Stimulated activated memory B cell treated with anti-CD40 and anti-IgM and Interleukin-4, amounts not matched to agents 10 μg/mL and 1 μg/mL and 100 μg/mL, for 72 hours (primary cell): ENCODE measurements around the gene TAP1.

Source experiments
- ATAC-seq: fragments of 150-1000 bp; cut with Tn5 transposase; 2 replicates; pipeline ENCODE4 v1.10.0; 2021
- H3K27ac Mint-ChIP-seq: one replicate; pipeline ENCODE4 v1.8.0; 2022; ENCODE audit warnings: mild to moderate bottlenecking, mixed read lengths
- H3K27me3 Mint-ChIP-seq: one replicate; pipeline ENCODE4 v1.8.0; 2022; ENCODE audit warnings: mixed read lengths
- H3K36me3 Mint-ChIP-seq: one replicate; pipeline ENCODE4 v1.8.0; 2022; ENCODE audit warnings: mixed read lengths
- H3K4me1 Mint-ChIP-seq: one replicate; pipeline ENCODE4 v1.8.0; 2022; ENCODE audit warnings: mixed read lengths
- H3K4me3 Mint-ChIP-seq: one replicate; pipeline ENCODE4 v1.8.0; 2022; ENCODE audit warnings: mild to moderate bottlenecking, moderate library complexity, mixed read lengths
- H3K9me3 Mint-ChIP-seq: one replicate; pipeline ENCODE4 v1.8.0; 2022; ENCODE audit warnings: mixed read lengths

Gene TAP1

GRCh38 chr6:32852018-32852843, 1.3 kb downstream of the TAP1 start:
- Mint-ChIP-seq H3K9me3 (no peaks in the 10 kb centered on the region), H3K4me1 (peaks cover 65% of the 10 kb centered on the region), H3K4me3 (peak overlapping the region; percentile 95), H3K27ac (peak overlapping the region; percentile 95), H3K27me3 (no peaks in the 10 kb centered on the region), H3K36me3 (peaks cover 67% of the 10 kb centered on the region)
- no peak for ATAC-seq

GRCh38 chr6:32851025-32851424, 2.5 kb downstream of the TAP1 start:
- peaks cover 69% of the 10 kb centered on the region for H3K36me3 Mint-ChIP-seq
- peaks cover 69% of the 10 kb centered on the region for H3K4me1 Mint-ChIP-seq
- no peak for ATAC-seq
- H3K27ac Mint-ChIP-seq = peak overlapping the region; percentile 95
- H3K27me3 Mint-ChIP-seq = no peaks in the 10 kb centered on the region
- H3K9me3 Mint-ChIP-seq = no peaks in the 10 kb centered on the region
- peak overlapping the region; percentile 95 for H3K4me3 Mint-ChIP-seq

GRCh38 chr6:32849126-32849525, 4.4 kb downstream of the TAP1 start:
- Mint-ChIP-seq H3K36me3 (peaks cover 77% of the 10 kb centered on the region), H3K4me3 (no peak overlapping the region), H3K9me3 (no peaks in the 10 kb centered on the region), H3K27ac (peak overlapping the region; percentile 100), H3K4me1 (peaks cover 61% of the 10 kb centered on the region), H3K27me3 (no peaks in the 10 kb centered on the region)
- ATAC-seq = no peak

GRCh38 chr6:32847795-32848194, 5.7 kb downstream of the TAP1 start:
- H3K36me3 Mint-ChIP-seq = peaks cover 88% of the 10 kb centered on the region
- no peaks in the 10 kb centered on the region for H3K9me3 Mint-ChIP-seq
- H3K27me3 Mint-ChIP-seq = no peaks in the 10 kb centered on the region
- peak overlapping the region; percentile 11 for H3K4me3 Mint-ChIP-seq
- H3K4me1 Mint-ChIP-seq = peaks cover 65% of the 10 kb centered on the region
- ATAC-seq = no peak
- H3K27ac Mint-ChIP-seq = peak overlapping the region; percentile 100

GRCh38 chr6:32847004-32847403, 6.5 kb downstream of the TAP1 start:
- ATAC-seq = no peak
- Mint-ChIP-seq H3K27me3 (no peaks in the 10 kb centered on the region), H3K4me1 (peaks cover 71% of the 10 kb centered on the region), H3K27ac (peak overlapping the region; percentile 100), H3K9me3 (no peaks in the 10 kb centered on the region), H3K36me3 (peaks cover 90% of the 10 kb centered on the region), H3K4me3 (peak overlapping the region; percentile 40)

- peak overlapping the region; percentile 98 for H3K4me3 Mint-ChIP-seq
- H3K4me1 Mint-ChIP-seq = peaks cover 71% of the 10 kb centered on the region
- peak; percentile 6 for ATAC-seq
- H3K27me3 Mint-ChIP-seq = no peaks in the 10 kb centered on the region
- H3K9me3 Mint-ChIP-seq = no peaks in the 10 kb centered on the region
- H3K27ac Mint-ChIP-seq = peak overlapping the region; percentile 100
- peaks cover 90% of the 10 kb centered on the region for H3K36me3 Mint-ChIP-seq
Observed at GRCh38 chr6:32845384-32845884, 8.1 kb downstream of the TAP1 start.

GRCh38 chr6:32844839-32845383, 8.6 kb downstream of the TAP1 start:
- Mint-ChIP-seq H3K27ac (peak overlapping the region; percentile 100), H3K4me1 (peaks cover 71% of the 10 kb centered on the region), H3K36me3 (peaks cover 89% of the 10 kb centered on the region), H3K9me3 (no peaks in the 10 kb centered on the region), H3K27me3 (no peaks in the 10 kb centered on the region), H3K4me3 (peak overlapping the region; percentile 98)
- ATAC-seq = peak; percentile 2

GRCh38 chr6:32843979-32844838, 9.3 kb downstream of the TAP1 start, which contains the start of gene PSMB8:
TSS of gene PSMB8 (minus strand) at chr6:32844047. CDS start at chr6:32843996, 51 bp downstream.
- H3K27ac Mint-ChIP-seq = peak within 1 kb of the TSS; percentile 100

GRCh38 chr6:32843331-32843978, 10.0 kb downstream of the TAP1 start:
- no peak for ATAC-seq
- H3K27me3 Mint-ChIP-seq = no peaks in the 10 kb centered on the region
- H3K4me3 Mint-ChIP-seq = peak overlapping the region; percentile 98
- H3K36me3 Mint-ChIP-seq = peaks cover 78% of the 10 kb centered on the region
- peaks cover 67% of the 10 kb centered on the region for H3K4me1 Mint-ChIP-seq
- peak overlapping the region; percentile 100 for H3K27ac Mint-ChIP-seq
- H3K9me3 Mint-ChIP-seq = no peaks in the 10 kb centered on the region

More at GRCh38 chr6:32843979-32844838, 9.3 kb downstream of the TAP1 start, which contains the start of gene PSMB8:
- H3K27me3 Mint-ChIP-seq = no peaks in the 10 kb centered on the region
- peak within 1 kb of the TSS; percentile 98 for H3K4me3 Mint-ChIP-seq
- peak; percentile 92 for ATAC-seq
- no peaks in the 10 kb centered on the region for H3K9me3 Mint-ChIP-seq
- peaks cover 86% of the 10 kb centered on the region for H3K36me3 Mint-ChIP-seq
- H3K4me1 Mint-ChIP-seq = peaks cover 73% of the 10 kb centered on the region

- Mint-ChIP-seq H3K9me3 (no peaks in the 10 kb centered on the region), H3K4me1 (peaks cover 62% of the 10 kb centered on the region)
Observed at GRCh38 chr6:32842690-32843089, 10.8 kb downstream of the TAP1 start.

GRCh38 chr6:32842021-32842650, 11.4 kb downstream of the TAP1 start:
- Mint-ChIP-seq H3K36me3 (peaks cover 66% of the 10 kb centered on the region), H3K4me1 (peaks cover 62% of the 10 kb centered on the region), H3K9me3 (no peaks in the 10 kb centered on the region), H3K4me3 (peak overlapping the region; percentile 98), H3K27ac (peak overlapping the region; percentile 100), H3K27me3 (no peaks in the 10 kb centered on the region)
- ATAC-seq = no peak

More at GRCh38 chr6:32842690-32843089, 10.8 kb downstream of the TAP1 start:
- Mint-ChIP-seq H3K36me3 (peaks cover 71% of the 10 kb centered on the region), H3K27ac (peak overlapping the region; percentile 100), H3K4me3 (peak overlapping the region; percentile 98), H3K27me3 (no peaks in the 10 kb centered on the region)
- no peak for ATAC-seq

- H3K36me3 Mint-ChIP-seq = peaks cover 68% of the 10 kb centered on the region
- peak overlapping the region; percentile 54 for H3K4me3 Mint-ChIP-seq
- no peak for ATAC-seq
Observed at GRCh38 chr6:32840604-32841246, 12.8 kb downstream of the TAP1 start.

GRCh38 chr6:32839356-32839755, 14.1 kb downstream of the TAP1 start:
- H3K36me3 Mint-ChIP-seq = peaks cover 68% of the 10 kb centered on the region
- peaks cover 73% of the 10 kb centered on the region for H3K4me1 Mint-ChIP-seq
- no peaks in the 10 kb centered on the region for H3K9me3 Mint-ChIP-seq
- H3K27ac Mint-ChIP-seq = peak overlapping the region; percentile 100
- H3K27me3 Mint-ChIP-seq = no peaks in the 10 kb centered on the region
- ATAC-seq = no peak
- H3K4me3 Mint-ChIP-seq = no peak overlapping the region

More at GRCh38 chr6:32840604-32841246, 12.8 kb downstream of the TAP1 start:
- peak overlapping the region; percentile 100 for H3K27ac Mint-ChIP-seq
- H3K9me3 Mint-ChIP-seq = no peaks in the 10 kb centered on the region
- H3K27me3 Mint-ChIP-seq = no peaks in the 10 kb centered on the region
- peaks cover 64% of the 10 kb centered on the region for H3K4me1 Mint-ChIP-seq
